Activated CD4-positive, alpha-beta T cell treated with anti-CD3 and anti-CD28 coated beads for 1 hour (primary cell): ENCODE results near the gene SORL1.
"Not testable (repeated sequence)": the region's sequence is repeated elsewhere in the genome, so short reads cannot be mapped to it uniquely, and the experiment has no call there.

Experiments used
- DNase-seq: peaks from one replicate; pipeline ENCODE4 v3.0.0-alpha.2; 2020

The SORL1 gene

GRCh38 chr11:121451986-121452608, at the start of gene SORL1:
TSS of gene SORL1 (plus strand) at chr11:121452314. CDS start at chr11:121452332, 18 bp downstream.
- peak; percentile 65 for DNase-seq

- DNase-seq, result no peak
These were observed 46.5 kb upstream of the SORL1 start for GRCh38 chr11:121405646-121406045.

- no peak for DNase-seq
These were observed 45.8 kb upstream of the SORL1 start for GRCh38 chr11:121406291-121406690.

GRCh38 chr11:121408830-121409229, 43.3 kb upstream of the SORL1 start:
- DNase-seq, result no peak

GRCh38 chr11:121410041-121410440, 42.1 kb upstream of the SORL1 start:
- not testable (repeated sequence) for DNase-seq

- not testable (repeated sequence) for DNase-seq
These were observed 40.8 kb upstream of the SORL1 start for GRCh38 chr11:121411330-121411729.

- DNase-seq, result no peak
These were observed 40.0 kb upstream of the SORL1 start for GRCh38 chr11:121412000-121412587.

- no peak for DNase-seq
These were observed 39.3 kb upstream of the SORL1 start for GRCh38 chr11:121412711-121413415.

GRCh38 chr11:121414141-121414913, 37.8 kb upstream of the SORL1 start:
- DNase-seq, result no peak

GRCh38 chr11:121415856-121416255, 36.3 kb upstream of the SORL1 start:
- no peak for DNase-seq

- DNase-seq, result peak; percentile 18
These were observed 35.0 kb upstream of the SORL1 start for GRCh38 chr11:121417055-121417551.

- no peak for DNase-seq
These were observed 34.5 kb upstream of the SORL1 start for GRCh38 chr11:121417607-121418006.

GRCh38 chr11:121418625-121419114, 33.4 kb upstream of the SORL1 start:
- peak; percentile 14 for DNase-seq

- DNase-seq, result no peak
These were observed 32.3 kb upstream of the SORL1 start for GRCh38 chr11:121419836-121420235.

GRCh38 chr11:121420398-121420797, 31.7 kb upstream of the SORL1 start:
- no peak for DNase-seq

GRCh38 chr11:121421149-121421901, 30.8 kb upstream of the SORL1 start:
- DNase-seq, result no peak

GRCh38 chr11:121422675-121423074, 29.4 kb upstream of the SORL1 start:
- no peak for DNase-seq

GRCh38 chr11:121425828-121426227, 26.3 kb upstream of the SORL1 start:
- no peak for DNase-seq

GRCh38 chr11:121426476-121427399, 25.4 kb upstream of the SORL1 start:
- DNase-seq, result peak; percentile 32

GRCh38 chr11:121427400-121427744, 24.7 kb upstream of the SORL1 start:
- DNase-seq, result no peak

GRCh38 chr11:121429556-121429955, 22.6 kb upstream of the SORL1 start:
- no peak for DNase-seq
